Activated CD4-positive, alpha-beta T cell treated with anti-CD3 and anti-CD28 coated beads, Interleukin-10, Interleukin-2, amounts not matched to agents 100 ng/mL and 50 ng/mL, durations not matched to agents 16 hours and 8 hours (primary cell): ENCODE measurements around the gene ELOVL5.

Experiments used
- DNase-seq: peaks from one replicate; pipeline ENCODE4 v3.0.0-alpha.2; 2020

The ELOVL5 gene

DNA sequence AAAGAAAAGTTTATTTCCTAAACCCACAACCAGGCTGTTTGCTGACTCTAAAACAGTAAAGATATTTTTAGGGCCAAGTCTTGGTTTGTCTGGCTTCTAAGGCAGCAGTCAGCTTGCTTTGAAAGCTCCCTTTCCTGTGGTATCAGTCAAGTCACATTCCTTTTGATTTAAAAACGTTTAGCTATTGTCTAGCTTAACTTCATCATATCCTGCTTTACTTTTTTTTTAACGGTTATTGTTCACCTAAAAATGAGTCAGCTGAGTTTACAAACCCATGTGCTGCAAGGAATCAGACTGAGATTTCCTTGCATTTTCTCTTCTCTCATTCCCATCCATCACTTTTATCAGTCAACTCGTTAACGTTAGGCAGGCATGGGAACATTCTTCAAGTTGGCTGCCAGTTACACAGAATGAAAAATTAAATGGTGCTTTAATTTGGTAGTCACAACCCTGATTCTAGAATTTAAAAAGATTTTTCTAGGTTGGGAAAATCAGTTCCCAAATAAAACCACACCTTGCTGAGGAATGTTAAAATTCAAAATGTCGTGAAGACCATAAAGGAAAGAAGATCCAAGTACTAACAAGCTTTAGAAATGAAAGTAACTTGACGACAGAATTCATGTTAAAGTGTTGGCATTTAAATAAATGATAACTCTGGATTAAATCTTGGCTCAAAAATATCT, 45.9 kb downstream of the ELOVL5 start:
- DNase-seq = peak; percentile 58

GRCh38 chr6:53301801-53302537, 46.8 kb downstream of the ELOVL5 start:
- peak; percentile 37 for DNase-seq

DNA sequence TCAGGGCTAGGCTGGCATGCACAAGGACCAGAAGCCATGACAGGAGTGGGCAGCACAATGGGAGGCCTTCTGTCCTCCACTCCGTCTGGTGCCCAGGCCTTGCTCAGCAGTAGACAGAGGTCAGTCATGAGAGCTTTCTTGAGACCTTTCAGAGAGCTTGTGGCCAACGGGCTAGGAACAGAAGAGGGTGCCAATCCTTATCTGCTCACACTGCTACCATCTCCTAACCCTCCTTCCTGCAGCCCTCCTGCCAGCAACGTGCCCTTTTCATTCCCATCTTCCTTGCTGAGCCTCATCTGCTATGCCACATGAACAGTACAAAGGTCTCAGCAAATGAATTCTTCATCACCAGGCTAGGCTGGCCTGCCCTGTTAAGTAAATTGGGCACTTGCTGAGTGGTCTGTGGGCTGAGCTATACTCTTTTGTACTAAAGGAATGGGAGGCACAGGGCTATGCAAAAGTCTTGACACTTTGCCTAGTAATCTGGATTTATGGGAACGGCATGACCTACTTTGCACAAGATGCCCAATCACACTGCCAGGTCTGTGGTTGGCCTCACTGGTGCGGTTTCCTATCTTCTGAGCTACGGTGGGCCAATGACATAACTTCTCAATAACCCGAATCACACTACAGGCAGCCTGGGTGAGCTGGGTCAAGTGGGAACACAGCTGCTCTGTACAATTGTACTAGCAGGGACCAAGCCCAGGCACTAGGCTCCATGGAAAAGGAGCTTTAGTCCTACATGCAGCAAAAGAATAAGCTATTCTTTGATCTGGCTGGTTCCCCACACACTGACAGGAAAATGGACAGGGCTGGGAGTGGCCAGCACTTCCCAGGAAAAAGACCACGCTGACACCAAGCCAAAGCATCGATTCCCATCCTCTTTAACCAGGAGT, 47.8 kb downstream of the ELOVL5 start:
- DNase-seq = peak; percentile 60

GRCh38 chr6:53299331-53300005, 49.3 kb downstream of the ELOVL5 start:
- DNase-seq = no peak

- DNase-seq = no peak
Measured at GRCh38 chr6:53297004-53297403, 51.7 kb downstream of the ELOVL5 start.

- no peak for DNase-seq
Measured at GRCh38 chr6:53295176-53295575, 53.6 kb downstream of the ELOVL5 start.

DNA sequence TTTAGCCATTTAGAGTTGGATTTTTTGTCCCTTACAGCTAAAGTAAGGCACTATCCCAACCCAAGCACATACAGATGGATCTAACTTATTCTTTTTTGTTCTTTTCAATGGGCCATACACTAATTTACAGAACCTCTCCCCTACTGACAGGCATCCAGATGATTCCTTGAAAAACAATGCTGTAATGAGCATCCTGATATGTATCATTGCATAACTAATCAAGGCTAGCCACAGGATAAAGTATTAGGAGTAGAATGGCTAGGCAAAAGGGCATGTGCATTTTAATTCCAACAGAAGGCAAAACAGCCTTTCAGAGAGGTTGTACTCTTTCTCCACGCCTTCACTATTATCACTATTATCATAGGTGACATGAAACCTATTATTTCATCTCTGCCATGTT, 54.1 kb downstream of the ELOVL5 start:
- DNase-seq = no peak

GRCh38 chr6:53294095-53294494, 54.7 kb downstream of the ELOVL5 start:
- DNase-seq = no peak

DNA sequence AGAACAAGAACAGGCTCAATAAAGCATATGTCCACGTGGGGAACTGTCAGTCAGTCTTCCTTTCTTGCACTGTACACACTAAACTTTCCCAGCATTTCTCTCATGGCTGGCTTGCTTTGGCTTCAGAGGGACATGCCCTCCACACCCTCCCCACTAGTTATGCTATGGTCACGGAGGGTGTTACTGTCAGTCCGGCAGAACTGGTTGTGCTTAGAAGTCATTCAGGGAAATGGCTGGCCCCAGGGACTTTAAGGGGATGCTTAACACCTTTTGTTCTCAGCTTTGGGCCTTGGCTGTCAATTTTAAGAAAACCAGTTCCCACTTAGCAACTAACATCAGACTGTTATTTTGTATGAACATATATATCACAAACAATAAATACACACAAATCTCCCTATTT, 55.1 kb downstream of the ELOVL5 start:
- DNase-seq = no peak

- DNase-seq = no peak
Measured at GRCh38 chr6:53290537-53291510, 57.9 kb downstream of the ELOVL5 start.

- no peak for DNase-seq
Measured at GRCh38 chr6:53287336-53288225, 61.2 kb downstream of the ELOVL5 start.

DNA sequence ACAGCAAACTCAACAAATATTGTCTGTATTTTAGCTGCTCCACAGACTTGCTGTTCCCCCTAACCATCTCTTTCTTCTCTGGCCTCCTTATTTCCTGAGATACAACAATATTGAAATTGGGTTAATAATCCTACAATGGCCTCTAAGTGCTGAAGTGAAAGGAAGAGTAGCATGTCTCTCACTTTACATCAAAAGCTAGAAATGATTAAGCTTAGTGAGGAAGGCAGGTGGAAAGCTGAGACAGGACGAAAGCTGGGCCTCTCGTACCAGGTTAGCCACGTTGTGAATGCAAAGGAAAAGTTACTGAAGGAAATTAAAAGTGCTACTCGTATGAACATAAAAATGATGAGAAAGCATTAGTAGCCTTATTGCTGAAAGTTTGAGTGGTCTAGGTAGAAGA, 63.8 kb downstream of the ELOVL5 start:
- DNase-seq = peak; percentile 79

GRCh38 chr6:53282741-53283140, 66.0 kb downstream of the ELOVL5 start:
- no peak for DNase-seq

- no peak for DNase-seq
Measured at GRCh38 chr6:53282234-53282633, 66.5 kb downstream of the ELOVL5 start.

DNA sequence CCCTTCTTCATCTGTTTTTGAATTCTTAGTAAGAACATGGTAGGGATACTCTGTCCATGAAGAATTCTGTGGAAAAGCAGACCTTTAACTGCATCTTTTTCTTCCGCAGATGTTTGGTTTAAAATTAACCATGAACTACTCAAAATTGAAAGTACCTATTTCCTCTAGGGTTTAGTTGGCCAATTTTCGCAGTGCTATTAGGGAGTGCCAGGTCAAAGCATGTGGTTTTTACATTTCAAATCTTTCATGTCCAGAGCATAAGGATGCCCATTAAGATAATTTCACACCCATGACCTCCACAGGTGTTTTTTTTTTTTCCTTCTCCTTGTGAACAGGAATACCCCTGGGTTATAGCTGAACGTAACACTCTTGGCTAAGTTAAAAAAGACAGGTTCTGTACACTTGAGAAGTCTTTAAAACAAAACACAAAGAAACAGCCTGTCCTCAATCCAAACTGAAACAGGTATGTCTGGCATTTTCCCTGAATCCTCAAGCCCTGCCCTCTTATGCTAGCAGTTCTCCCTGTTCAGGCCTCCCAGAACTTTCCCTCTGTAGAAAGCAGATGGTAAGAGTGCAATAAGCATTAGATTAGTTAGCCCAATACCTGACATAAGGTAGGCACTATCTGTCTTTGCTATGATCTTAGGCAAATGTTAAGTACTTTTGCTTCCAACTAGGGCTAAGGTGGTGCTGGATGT, 67.1 kb downstream of the ELOVL5 start:
- DNase-seq = no peak

DNA sequence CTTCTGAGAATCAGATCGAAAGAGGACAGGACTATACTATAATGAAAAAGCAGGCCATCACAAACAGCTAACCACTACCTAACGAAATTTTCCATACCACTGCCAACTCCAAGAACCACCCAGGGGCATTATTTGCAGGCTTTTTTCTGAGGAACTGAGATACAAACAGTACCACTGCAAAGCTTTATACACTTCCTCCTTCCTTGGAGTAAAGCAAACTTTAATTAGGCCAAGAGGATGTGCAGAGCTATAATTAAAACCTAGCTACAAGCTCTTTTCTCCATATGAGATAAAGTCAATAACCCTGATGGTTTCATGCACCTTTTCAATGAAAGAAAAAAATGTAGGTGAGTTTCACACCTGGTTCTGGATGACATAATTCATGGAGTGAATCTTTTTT, 68.5 kb downstream of the ELOVL5 start:
- no peak for DNase-seq

GRCh38 chr6:53279293-53279692, 69.5 kb downstream of the ELOVL5 start:
- DNase-seq = no peak

DNA sequence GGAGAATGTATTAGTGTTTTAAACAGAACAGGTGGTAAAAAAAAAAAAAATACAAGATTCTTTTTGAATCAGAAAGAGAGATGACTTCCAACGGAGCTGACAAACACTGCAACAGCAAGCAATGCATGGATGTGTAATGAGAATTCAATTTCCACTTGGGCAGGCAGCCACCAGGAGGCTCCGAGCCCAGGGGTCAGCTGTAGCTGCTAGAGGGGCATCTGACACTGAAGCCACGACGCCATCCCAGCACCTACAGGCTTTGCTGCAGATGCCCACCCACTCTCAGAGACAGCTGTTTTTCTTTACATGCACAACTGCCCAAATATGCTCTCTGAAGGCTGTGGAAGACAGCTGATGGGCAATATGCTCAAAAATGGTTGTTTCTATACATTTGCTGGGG, 75.4 kb downstream of the ELOVL5 start:
- no peak for DNase-seq

DNA sequence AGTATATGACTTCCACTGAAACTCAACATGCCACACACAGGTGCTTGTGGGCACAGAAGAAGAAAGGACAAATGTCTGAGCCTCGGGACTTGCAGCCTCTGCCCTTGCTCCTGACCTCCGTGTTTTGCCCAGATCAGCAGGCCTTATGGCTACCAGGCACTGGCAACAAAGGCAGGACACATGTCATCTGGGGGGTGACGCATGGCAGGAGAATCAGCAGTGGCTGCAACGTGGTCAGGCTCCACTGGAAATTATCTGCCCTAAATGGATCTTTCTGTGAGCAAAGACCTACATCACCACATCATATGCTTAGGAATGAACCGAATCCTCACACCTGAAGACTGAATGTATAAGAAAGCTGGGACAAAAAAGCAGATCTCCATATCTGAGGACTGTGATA, 78.9 kb downstream of the ELOVL5 start:
- no peak for DNase-seq
